ENCODE data around the gene PLD6.

GRCh38 chr17:17213775-17214174 lies 7.6 kb upstream of the PLD6 start:
- no peak for TF ChIP-seq FOXP1 (CRISPR knock-in tag; IDR thresholded peaks at IDR 0.05; ENCODE audit: borderline replicate concordance)
- TF ChIP-seq NR1H2 (CRISPR knock-in tag; IDR thresholded peaks at IDR 0.05) = no peak
- no peak for TF ChIP-seq FOXK1 (CRISPR knock-in tag; IDR thresholded peaks at IDR 0.05)
- no peak for TF ChIP-seq ZNF423 (CRISPR knock-in tag; IDR thresholded peaks at IDR 0.05)
- TF ChIP-seq CREM (CRISPR knock-in tag; IDR thresholded peaks at IDR 0.05) = no peak
- no peak for TF ChIP-seq ZNF281 (CRISPR knock-in tag; IDR thresholded peaks at IDR 0.05)
- no peak for TF ChIP-seq TCF7 (CRISPR knock-in tag; IDR thresholded peaks at IDR 0.05; ENCODE audit: low read depth)
- no peak for TF ChIP-seq CTCF (IDR thresholded peaks at IDR 0.05)
- no peak for TF ChIP-seq ZSCAN18 (CRISPR knock-in tag; IDR thresholded peaks at IDR 0.05)
- no peak for TF ChIP-seq ZNF317 (CRISPR knock-in tag; IDR thresholded peaks at IDR 0.05; ENCODE audit: borderline replicate concordance, low read depth)
- no peak for TF ChIP-seq HMGA2 (CRISPR knock-in tag; IDR thresholded peaks at IDR 0.05)
- TF ChIP-seq MAX (CRISPR knock-in tag; IDR thresholded peaks at IDR 0.05) = no peak
- no peak for TF ChIP-seq PRDM15 (CRISPR knock-in tag; IDR thresholded peaks at IDR 0.05)
- no peak for TF ChIP-seq ATF3 (CRISPR knock-in tag; conservative IDR thresholded peaks at IDR 0.05)

All from WTC11 (cell line).